K562 (cell line): ENCODE data around the gene SUPT5H. TPM values are rescaled to one million over a fixed set of nuclear protein-coding genes. Genes with fewer than 3 reads are reported as not detected.

Source experiments
- BRCA1 ChIP-seq, 2 experiments: fragments of 450-650 bp in 1 of 2; sonication (generic) in 1 of 2; formaldehyde crosslinking in 1 of 2; IDR thresholded peaks; 2 replicates each; pipeline versions ENCODE4 v1.5.0 to v1.6.1; 2017 to 2020; ENCODE audit warnings: mild to moderate bottlenecking in 1 of 2, missing genetic modification reagents in 1 of 2
- CBFA2T2 ChIP-seq: fragments of 450-650 bp; conservative IDR thresholded peaks from 2 replicates; pipeline ENCODE4 v1.6.1; 2017; ENCODE audit warnings: mild to moderate bottlenecking
- EWSR1 ChIP-seq: fragments of 450-650 bp; IDR thresholded peaks from 2 replicates; pipeline ENCODE4 v1.6.1; 2018; ENCODE audit warnings: borderline replicate concordance, mild to moderate bottlenecking, low read depth, moderate library complexity; ENCODE audit not compliant: partially characterized antibody
- HDAC1 ChIP-seq, 2 experiments: fragments of 450-650 bp; IDR thresholded peaks; 2 replicates each; pipeline ENCODE4 v1.6.1; 2016 to 2017; ENCODE audit warnings: inconsistent platforms in 1 of 2, mild to moderate bottlenecking in 1 of 2, moderate library complexity in 1 of 2
- HDGF ChIP-seq: fragments of 450-650 bp; IDR thresholded peaks from 2 replicates; pipeline ENCODE4 v1.6.1; 2016
- JUND ChIP-seq, 2 experiments: IDR thresholded peaks; 2 replicates in 1 of 2; 3 replicates in 1 of 2; pipeline ENCODE4 v1.6.1; 2011; ENCODE audit warnings: borderline replicate concordance in 2 of 2, low read depth in 2 of 2, low read length in 2 of 2, improper control_type of control experiment in 1 of 2, missing biosample characterization in 1 of 2, missing genetic modification characterization in 1 of 2, missing genetic modification reagents in 1 of 2
- L3MBTL2 ChIP-seq: fragments of 450-650 bp; IDR thresholded peaks from 2 replicates; pipeline ENCODE4 v1.6.1; 2016; ENCODE audit warnings: mild to moderate bottlenecking, moderate library complexity
- MBD2 ChIP-seq: sonication (generic); IDR thresholded peaks from 2 replicates; pipeline ENCODE4 v1.6.1; 2016; ENCODE audit warnings: low read depth, borderline replicate concordance
- MTF1 ChIP-seq: fragments of 250-450 bp; sonication (Bioruptor Pico); IDR thresholded peaks from 2 replicates; pipeline ENCODE4 v1.9.0; 2021; ENCODE audit warnings: moderate library complexity, mild to moderate bottlenecking, inconsistent platforms, borderline replicate concordance
- PYGO2 ChIP-seq: fragments of 450-650 bp; IDR thresholded peaks from 2 replicates; pipeline ENCODE4 v1.6.1; 2016; ENCODE audit warnings: mild to moderate bottlenecking, missing genetic modification characterization, moderate library complexity, missing compliant biosample characterization
- RBM39 ChIP-seq: fragments of 200-400 bp; formaldehyde crosslinking; optimal IDR thresholded peaks from 2 replicates; pipeline ENCODE3; 2018; ENCODE audit warnings: low read depth, low read length
- SREBF1 ChIP-seq: fragments of 150-350 bp; IDR thresholded peaks from 2 replicates; pipeline ENCODE4 v1.6.1; 2014; ENCODE audit warnings: antibody characterized with exemption, low read depth, low read length, borderline replicate concordance
- TBL1XR1 ChIP-seq, 2 experiments: IDR thresholded peaks; 2 replicates each; pipeline ENCODE4 v1.6.1; 2012; ENCODE audit warnings: improper control_type of control experiment in 2 of 2, low read length in 2 of 2, mild to moderate bottlenecking in 1 of 2
- ZEB2 ChIP-seq: fragments of 450-650 bp; IDR thresholded peaks from 2 replicates; pipeline ENCODE4 v1.6.1; 2016
- ZNF124 ChIP-seq: sonication (generic); formaldehyde crosslinking; IDR thresholded peaks from 2 replicates; pipeline ENCODE4 v1.8.1; 2022; ENCODE audit warnings: missing genetic modification reagents
- ZNF174 ChIP-seq: fragments of 250-450 bp; sonication (Bioruptor Pico); IDR thresholded peaks from 2 replicates; pipeline ENCODE4 v1.4.0; 2020; ENCODE audit warnings: mild to moderate bottlenecking
- ZNF282 ChIP-seq: sonication (generic); formaldehyde crosslinking; IDR thresholded peaks from 2 replicates; pipeline ENCODE4 v1.8.1; 2023; ENCODE audit warnings: missing genetic modification reagents
- ZNF507 ChIP-seq: conservative IDR thresholded peaks from 2 replicates; pipeline ENCODE4 v1.6.1; 2017; ENCODE audit warnings: missing genetic modification characterization, missing compliant biosample characterization
- polyA plus RNA-seq, 8 experiments: library from polyadenylated mRNA; depleted of rRNA in 4 of 8; stranded (reverse) in 5 of 8; unstranded in 3 of 8; fragments of >200 nt; fragmentation: Nextera tagmentation in 2 of 8; fragmentation: Illumina TruSeq in 1 of 8; extraction: Ambion mirVana in 2 of 8; extraction: Trizol in 1 of 8; gene quantifications; 2 replicates each; pipeline versions ENCODE4 v1.2.1 to v1.2.3, GENCODE V29; 2011 to 2014; ENCODE audit warnings: inconsistent platforms in 1 of 8, missing spikeins in 1 of 8
- total RNA-seq, 7 experiments: library from RNA; depleted of rRNA in 6 of 7; stranded (reverse); fragments of >200 nt in 6 of 7; fragmentation: Illumina TruSeq in 2 of 7; extraction: Trizol in 2 of 7; gene quantifications; 2 replicates each; pipeline versions ENCODE4 v1.2.1 to v1.2.3, GENCODE V29; 2011 to 2021; ENCODE audit warnings: low replicate concordance in 1 of 7
- TF ChIP-seq, protein P1 (sequence below): fragments of 450-650 bp; conservative IDR thresholded peaks from 2 replicates; pipeline ENCODE4 v1.6.1; 2016; ENCODE audit warnings: missing genetic modification characterization, low read depth, mild to moderate bottlenecking, missing compliant biosample characterization, moderate library complexity
- TF ChIP-seq, protein P2 (sequence below): IDR thresholded peaks from 2 replicates; pipeline ENCODE4 v1.6.1; 2011; ENCODE audit not compliant: insufficient read length; ENCODE audit errors: extremely low read depth
- TF ChIP-seq, protein P3 (sequence below), 2 experiments: fragments of 450-650 bp in 1 of 2; sonication (generic) in 1 of 2; formaldehyde crosslinking; conservative IDR thresholded peaks; 2 replicates each; pipeline versions ENCODE4 v1.4.0 to v1.8.1; 2020 to 2022; ENCODE audit warnings: mild to moderate bottlenecking in 1 of 2, missing genetic modification reagents in 1 of 2
- TF ChIP-seq, protein P4 (sequence below): IDR thresholded peaks from 2 replicates; pipeline ENCODE4 v1.6.1; 2011; ENCODE audit warnings: borderline replicate concordance, low read depth, mild to moderate bottlenecking, moderate library complexity, low read length; ENCODE audit not compliant: insufficient read depth, poor library complexity, severe bottlenecking

Gene SUPT5H
- total and polyA plus RNA-seq, 9 of the 15 experiments (the other 6 are each of a cell fraction or from before 2014, with no cell fraction given): 13.3 to 85.9 (median 35.9) TPM

DNA sequence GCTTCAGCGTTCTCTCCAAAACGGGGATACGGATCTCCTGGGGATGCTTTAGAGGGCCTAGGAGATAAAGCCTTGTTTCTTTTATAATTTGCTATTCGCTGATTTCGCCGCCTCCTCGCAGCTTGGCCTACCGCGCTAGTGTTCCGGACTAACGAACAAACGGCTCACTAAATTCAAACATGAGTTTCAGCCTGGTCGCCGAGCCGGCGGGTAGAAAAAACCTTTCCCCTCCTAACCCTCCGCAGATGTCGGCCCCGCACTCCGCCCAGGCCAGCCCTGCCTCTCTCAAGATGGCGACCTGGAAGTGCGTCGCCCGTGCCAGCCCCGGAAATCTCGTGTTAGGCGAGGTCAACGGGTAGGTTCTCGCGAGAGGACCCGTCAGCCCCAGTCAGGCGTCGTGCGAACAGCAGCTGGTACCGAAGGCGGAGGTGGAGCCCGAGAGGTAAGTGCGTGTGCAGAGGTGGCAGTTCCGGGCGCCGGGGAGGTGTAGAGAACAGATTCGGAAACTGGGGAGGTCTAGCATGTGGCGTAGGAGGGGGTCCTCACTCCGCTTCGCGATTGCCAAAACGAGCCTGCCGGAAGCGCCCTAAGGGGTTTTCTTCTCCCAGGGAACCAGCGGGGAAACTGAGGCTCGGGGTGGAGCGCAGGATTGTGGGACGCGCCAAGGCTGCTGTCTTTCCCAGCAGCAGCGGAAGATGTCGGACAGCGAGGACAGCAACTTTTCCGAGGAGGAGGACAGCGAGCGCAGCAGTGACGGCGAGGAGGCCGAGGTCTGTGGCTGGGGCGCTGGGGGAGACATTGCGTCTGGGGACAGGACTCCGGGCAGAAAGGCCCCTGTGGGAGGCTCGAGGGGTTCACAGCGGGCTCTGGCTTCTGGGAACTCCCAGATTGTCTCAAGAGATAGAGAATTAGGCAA, at the start of gene SUPT5H (continued):
- TF ChIP-seq TBL1XR1 (IDR thresholded peaks at IDR 0.05; ENCODE audit: low read length in 2 of 2) (0 out of 4 replicates have a peak, but pooled peaks of 1 of the 2 experiments have one; percentile 34), ZNF507 (no peak), ZNF282 (CRISPR knock-in tag) (no peak), SREBF1 (no peak), MBD2 (peak; percentile 69; the same call in 1 of the 2 replicates), JUND (IDR thresholded peaks at IDR 0.05; ENCODE audit: borderline replicate concordance, low read depth, low read length) (peak; percentile 45; the same call in 1 of the 2 replicates), JUND (tag; IDR thresholded peaks at IDR 0.05; ENCODE audit: borderline replicate concordance, low read depth, low read length) (no peak; the same call in 2 of the 3 replicates), ZEB2 (no peak), BRCA1 (IDR thresholded peaks at IDR 0.05) (no peak), BRCA1 (CRISPR knock-in tag; IDR thresholded peaks at IDR 0.05) (no peak), CBFA2T2 (no peak), ZNF174 (CRISPR knock-in tag) (no peak), EWSR1 (no peak), PYGO2 (tag) (no peak), HDAC1 (IDR thresholded peaks at IDR 0.05) (peak in 1 of 2 experiments; percentile 90; a peak in 2 of 4 replicates), RBM39 (no peak), HDGF (no peak), MTF1 (CRISPR knock-in tag) (no peak), ZNF124 (CRISPR knock-in tag) (no peak), L3MBTL2 (peak; percentile 95)
- TF ChIP-seq, protein P1, sequence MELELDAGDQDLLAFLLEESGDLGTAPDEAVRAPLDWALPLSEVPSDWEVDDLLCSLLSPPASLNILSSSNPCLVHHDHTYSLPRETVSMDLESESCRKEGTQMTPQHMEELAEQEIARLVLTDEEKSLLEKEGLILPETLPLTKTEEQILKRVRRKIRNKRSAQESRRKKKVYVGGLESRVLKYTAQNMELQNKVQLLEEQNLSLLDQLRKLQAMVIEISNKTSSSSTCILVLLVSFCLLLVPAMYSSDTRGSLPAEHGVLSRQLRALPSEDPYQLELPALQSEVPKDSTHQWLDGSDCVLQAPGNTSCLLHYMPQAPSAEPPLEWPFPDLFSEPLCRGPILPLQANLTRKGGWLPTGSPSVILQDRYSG (tag): no peak
- TF ChIP-seq, protein P2, sequence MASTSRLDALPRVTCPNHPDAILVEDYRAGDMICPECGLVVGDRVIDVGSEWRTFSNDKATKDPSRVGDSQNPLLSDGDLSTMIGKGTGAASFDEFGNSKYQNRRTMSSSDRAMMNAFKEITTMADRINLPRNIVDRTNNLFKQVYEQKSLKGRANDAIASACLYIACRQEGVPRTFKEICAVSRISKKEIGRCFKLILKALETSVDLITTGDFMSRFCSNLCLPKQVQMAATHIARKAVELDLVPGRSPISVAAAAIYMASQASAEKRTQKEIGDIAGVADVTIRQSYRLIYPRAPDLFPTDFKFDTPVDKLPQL: no peak
- TF ChIP-seq, protein P3, sequence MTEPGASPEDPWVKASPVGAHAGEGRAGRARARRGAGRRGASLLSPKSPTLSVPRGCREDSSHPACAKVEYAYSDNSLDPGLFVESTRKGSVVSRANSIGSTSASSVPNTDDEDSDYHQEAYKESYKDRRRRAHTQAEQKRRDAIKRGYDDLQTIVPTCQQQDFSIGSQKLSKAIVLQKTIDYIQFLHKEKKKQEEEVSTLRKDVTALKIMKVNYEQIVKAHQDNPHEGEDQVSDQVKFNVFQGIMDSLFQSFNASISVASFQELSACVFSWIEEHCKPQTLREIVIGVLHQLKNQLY (CRISPR knock-in tag; conservative IDR thresholded peaks at IDR 0.05): no peak
- TF ChIP-seq, protein P4, sequence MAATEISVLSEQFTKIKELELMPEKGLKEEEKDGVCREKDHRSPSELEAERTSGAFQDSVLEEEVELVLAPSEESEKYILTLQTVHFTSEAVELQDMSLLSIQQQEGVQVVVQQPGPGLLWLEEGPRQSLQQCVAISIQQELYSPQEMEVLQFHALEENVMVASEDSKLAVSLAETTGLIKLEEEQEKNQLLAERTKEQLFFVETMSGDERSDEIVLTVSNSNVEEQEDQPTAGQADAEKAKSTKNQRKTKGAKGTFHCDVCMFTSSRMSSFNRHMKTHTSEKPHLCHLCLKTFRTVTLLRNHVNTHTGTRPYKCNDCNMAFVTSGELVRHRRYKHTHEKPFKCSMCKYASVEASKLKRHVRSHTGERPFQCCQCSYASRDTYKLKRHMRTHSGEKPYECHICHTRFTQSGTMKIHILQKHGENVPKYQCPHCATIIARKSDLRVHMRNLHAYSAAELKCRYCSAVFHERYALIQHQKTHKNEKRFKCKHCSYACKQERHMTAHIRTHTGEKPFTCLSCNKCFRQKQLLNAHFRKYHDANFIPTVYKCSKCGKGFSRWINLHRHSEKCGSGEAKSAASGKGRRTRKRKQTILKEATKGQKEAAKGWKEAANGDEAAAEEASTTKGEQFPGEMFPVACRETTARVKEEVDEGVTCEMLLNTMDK: no peak
